Measurements from ENCODE around the gene GLIPR2.
"Not testable (repeated sequence)": the region's sequence is repeated elsewhere in the genome, so short reads cannot be mapped to it uniquely, and the experiment has no call there.

GLIPR2 gene

GRCh38 chr9:36154331-36154952, 17.9 kb downstream of the GLIPR2 start:
- no peak overlapping the region for H3K4me3 ChIP-seq (replicated peaks in 1 of 2; ENCODE audit: low read depth in 2 of 2, low read length in 2 of 2)
- DNase-seq (ENCODE audit: low read depth in 2 of 2), result peak; percentile 84 to 91
- TF ChIP-seq CTCF (IDR thresholded peaks at IDR 0.05; ENCODE audit: low read depth, low read length), result no peak

- no peak for DNase-seq (ENCODE audit: low read depth in 2 of 2)
- TF ChIP-seq CTCF (IDR thresholded peaks at IDR 0.05; ENCODE audit: low read depth, low read length), result no peak
- H3K4me3 ChIP-seq (replicated peaks in 1 of 2; ENCODE audit: low read depth in 2 of 2, low read length in 2 of 2), result no peak overlapping the region
Measured at GRCh38 chr9:36156116-36156515, 19.6 kb downstream of the GLIPR2 start.

- no peak for TF ChIP-seq CTCF (IDR thresholded peaks at IDR 0.05; ENCODE audit: low read depth, low read length)
- H3K4me3 ChIP-seq (replicated peaks in 1 of 2; ENCODE audit: low read depth in 2 of 2, low read length in 2 of 2), result no peak overlapping the region
- DNase-seq (ENCODE audit: low read depth in 2 of 2), result peak; percentile 45 to 94
Measured at GRCh38 chr9:36158122-36158521, 21.6 kb downstream of the GLIPR2 start.

DNA sequence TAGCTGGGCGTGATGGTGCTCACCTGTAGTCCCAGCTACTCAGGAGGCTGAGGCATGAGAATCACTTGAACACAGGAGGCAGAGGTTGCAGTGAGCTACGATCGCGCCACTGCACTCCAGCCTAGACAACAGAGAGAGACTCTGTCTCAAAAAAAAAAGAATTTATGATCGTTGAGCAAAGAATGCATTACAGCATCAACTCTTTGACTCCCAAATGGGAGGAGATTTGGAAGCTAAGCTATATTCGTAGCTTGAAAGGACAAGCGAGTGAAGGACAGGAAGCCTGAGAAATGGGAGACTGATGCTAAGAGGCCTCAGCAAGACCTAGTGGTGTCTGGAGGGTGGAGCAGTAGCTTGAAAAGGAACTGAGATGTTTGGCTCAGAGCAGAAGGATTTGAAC, 22.4 kb downstream of the GLIPR2 start:
- TF ChIP-seq CTCF (IDR thresholded peaks at IDR 0.05; ENCODE audit: low read depth, low read length), result no peak
- peak in 1 of 2 donors; percentile 64 for DNase-seq (ENCODE audit: low read depth in 2 of 2)
- no peak overlapping the region for H3K4me3 ChIP-seq (replicated peaks in 1 of 2; ENCODE audit: low read depth in 2 of 2, low read length in 2 of 2)

GRCh38 chr9:36159509-36159908, 23.0 kb downstream of the GLIPR2 start:
- DNase-seq (ENCODE audit: low read depth in 2 of 2); H3K4me3 ChIP-seq (replicated peaks in 1 of 2; ENCODE audit: low read depth in 2 of 2, low read length in 2 of 2): not testable (repeated sequence)

DNA sequence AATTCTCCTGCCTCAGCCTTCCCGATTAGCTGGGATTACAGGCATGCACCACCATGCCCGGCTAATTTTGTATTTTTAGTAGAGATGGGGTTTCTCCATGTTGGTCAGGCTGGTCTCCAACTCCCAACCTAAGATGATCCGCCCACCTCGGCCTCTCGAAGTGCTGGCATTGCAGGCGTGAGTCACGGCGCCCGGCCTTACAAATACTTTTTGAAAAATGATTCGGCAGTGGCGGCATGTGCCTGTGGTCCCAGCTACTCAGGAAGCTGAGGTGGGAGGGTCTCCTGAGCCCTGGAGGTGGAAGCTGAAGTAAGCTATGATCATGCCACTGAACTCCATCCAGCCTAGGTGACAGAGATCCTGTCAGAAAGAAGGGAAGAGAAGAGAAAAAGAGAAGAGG, 23.6 kb downstream of the GLIPR2 start:
- DNase-seq (ENCODE audit: low read depth in 2 of 2); H3K4me3 ChIP-seq (replicated peaks in 1 of 2; ENCODE audit: low read depth in 2 of 2, low read length in 2 of 2): not testable (repeated sequence)

DNA sequence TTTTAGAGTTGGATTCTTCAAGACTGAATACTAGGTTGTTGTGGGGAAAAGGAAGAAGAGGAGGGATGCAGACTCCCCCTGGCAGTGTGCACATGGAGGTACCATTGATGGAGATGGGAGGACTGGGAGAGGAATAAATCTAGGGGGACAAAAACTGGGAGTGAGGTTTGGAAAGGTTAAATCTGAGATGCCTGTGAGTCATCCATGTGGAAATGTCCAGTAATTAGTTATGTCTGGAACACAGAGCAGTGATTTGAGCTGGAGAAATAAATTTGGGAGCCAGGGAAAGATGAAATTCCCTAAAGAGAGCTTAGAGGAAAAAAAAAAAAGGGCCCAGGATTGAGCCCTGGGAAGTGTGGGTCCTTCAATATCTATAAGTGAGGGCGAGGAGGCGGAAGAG, 24.7 kb downstream of the GLIPR2 start:
- H3K4me3 ChIP-seq (replicated peaks in 1 of 2; ENCODE audit: low read depth in 2 of 2, low read length in 2 of 2), result no peak overlapping the region
- no peak for TF ChIP-seq CTCF (IDR thresholded peaks at IDR 0.05; ENCODE audit: low read depth, low read length)
- no peak for DNase-seq (ENCODE audit: low read depth in 2 of 2)

- no peak for DNase-seq (ENCODE audit: low read depth in 2 of 2)
- no peak for TF ChIP-seq CTCF (IDR thresholded peaks at IDR 0.05; ENCODE audit: low read depth, low read length)
- no peak overlapping the region for H3K4me3 ChIP-seq (replicated peaks in 1 of 2; ENCODE audit: low read depth in 2 of 2, low read length in 2 of 2)
Measured at GRCh38 chr9:36162211-36162738, 25.7 kb downstream of the GLIPR2 start.
